ENCODE results near the gene ZBTB21.

DNA sequence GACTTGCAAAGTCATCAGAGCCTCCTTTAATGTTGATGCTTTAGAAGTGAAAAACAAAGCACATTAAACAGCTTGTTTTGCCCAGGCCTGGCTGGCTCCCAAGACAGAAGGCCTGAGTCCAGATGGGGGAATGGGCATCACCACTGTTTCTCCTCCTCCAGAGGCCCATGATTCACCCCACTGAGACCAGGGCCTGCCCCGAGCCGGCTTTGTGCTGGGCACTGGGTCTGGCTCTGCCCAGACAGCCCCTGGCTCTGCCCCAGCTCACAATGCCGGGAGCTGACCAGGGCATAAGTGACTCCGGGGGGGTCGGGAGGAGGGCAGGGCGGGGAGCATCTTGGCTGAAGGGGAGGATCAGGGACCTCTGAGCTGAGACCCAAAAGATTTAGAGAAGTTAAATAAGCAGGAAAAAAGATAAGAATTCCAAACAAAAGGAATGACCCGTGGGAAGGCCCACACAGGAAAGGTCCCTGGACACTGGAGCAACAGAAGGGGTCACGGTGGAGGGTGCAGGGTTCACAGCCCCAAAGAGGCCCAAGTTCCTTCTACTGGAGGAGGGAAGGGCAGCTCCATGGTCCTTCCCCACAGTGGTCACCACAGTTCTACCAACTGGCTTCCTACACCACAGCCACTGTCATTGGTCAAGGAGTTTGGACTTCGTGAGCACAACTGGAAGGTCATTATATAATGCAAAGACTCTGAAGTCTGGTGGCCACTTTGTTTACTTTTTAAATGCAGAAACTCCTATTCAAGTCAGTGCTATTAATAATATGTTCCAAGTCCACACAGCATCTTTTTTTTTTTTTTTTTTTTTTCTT lies 61.9 kb downstream of the ZBTB21 start:
- TF ChIP-seq, protein P1, sequence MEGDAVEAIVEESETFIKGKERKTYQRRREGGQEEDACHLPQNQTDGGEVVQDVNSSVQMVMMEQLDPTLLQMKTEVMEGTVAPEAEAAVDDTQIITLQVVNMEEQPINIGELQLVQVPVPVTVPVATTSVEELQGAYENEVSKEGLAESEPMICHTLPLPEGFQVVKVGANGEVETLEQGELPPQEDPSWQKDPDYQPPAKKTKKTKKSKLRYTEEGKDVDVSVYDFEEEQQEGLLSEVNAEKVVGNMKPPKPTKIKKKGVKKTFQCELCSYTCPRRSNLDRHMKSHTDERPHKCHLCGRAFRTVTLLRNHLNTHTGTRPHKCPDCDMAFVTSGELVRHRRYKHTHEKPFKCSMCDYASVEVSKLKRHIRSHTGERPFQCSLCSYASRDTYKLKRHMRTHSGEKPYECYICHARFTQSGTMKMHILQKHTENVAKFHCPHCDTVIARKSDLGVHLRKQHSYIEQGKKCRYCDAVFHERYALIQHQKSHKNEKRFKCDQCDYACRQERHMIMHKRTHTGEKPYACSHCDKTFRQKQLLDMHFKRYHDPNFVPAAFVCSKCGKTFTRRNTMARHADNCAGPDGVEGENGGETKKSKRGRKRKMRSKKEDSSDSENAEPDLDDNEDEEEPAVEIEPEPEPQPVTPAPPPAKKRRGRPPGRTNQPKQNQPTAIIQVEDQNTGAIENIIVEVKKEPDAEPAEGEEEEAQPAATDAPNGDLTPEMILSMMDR (IDR thresholded peaks at IDR 0.05; ENCODE audit: low read depth, low read length, poor library complexity, severe bottlenecking): no peak
- TF ChIP-seq EZH2phosphoT487 (IDR thresholded peaks at IDR 0.05; ENCODE audit: borderline replicate concordance, low read length): no peak

Data from DOHH2 (cell line).